OCI-M2 (cell line): ENCODE results near the gene MRGPRD.

Experiments
- DNase-seq: peaks from one replicate; lab custom pipeline; 2025; ENCODE audit not compliant: unreplicated experiment; lab: John Stamatoyannopoulos, UW

MRGPRD gene

DNA sequence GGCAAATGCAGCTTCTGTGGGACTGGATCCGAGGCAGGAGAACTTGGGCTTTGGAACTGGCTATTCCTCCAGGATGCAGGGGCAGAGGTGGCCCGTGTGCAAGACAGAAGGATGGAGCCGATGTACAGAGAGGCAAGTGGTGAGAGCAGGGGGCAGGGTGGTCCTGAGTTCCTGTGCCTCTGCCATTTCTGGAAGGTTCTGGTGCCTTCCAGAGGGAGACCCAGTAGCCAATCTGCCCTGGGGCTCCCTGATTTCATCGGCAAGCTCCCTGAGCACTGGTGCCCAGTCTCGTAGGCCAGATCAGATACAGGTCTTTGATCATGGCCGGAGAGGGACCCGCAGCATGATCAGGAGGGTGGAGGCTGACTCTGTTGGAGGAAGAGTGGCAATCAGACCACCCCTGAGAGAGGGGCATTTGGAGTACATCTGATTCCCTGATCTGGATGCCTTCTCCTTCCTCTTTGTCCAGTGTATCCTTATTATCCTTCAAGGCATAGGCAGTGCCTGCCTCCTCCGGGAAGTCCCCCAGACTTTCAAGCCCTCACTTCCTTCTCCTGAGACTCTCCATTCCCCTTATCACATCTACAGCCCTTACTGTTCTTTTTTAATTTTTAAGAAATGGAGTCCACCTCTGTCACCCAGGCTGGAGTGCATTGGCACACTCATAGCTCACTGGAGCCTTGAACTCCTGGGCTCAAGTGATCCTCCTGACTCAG is 9.7 kb downstream of the MRGPRD start:
- no peak for DNase-seq

DNA sequence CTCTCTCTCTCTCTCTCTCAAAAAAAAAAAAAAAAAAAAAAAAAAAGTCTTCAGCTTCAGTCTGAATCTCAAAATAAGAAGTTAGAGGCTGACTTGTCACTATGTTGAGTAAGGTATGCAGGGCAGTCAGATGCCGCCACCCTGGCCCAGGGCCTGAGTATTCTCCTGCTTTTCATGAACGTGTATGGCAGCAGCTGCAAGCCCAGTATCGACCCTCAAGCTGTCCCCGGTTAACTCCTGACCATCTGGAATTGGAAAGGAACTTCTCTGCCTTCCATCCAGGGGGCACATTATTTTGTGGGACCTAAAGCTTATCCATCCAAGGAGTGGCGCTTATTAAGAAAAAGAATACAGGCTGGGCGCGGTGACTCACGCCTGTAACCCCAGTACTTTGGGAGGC is 11.4 kb downstream of the MRGPRD start:
- DNase-seq = no peak

DNA sequence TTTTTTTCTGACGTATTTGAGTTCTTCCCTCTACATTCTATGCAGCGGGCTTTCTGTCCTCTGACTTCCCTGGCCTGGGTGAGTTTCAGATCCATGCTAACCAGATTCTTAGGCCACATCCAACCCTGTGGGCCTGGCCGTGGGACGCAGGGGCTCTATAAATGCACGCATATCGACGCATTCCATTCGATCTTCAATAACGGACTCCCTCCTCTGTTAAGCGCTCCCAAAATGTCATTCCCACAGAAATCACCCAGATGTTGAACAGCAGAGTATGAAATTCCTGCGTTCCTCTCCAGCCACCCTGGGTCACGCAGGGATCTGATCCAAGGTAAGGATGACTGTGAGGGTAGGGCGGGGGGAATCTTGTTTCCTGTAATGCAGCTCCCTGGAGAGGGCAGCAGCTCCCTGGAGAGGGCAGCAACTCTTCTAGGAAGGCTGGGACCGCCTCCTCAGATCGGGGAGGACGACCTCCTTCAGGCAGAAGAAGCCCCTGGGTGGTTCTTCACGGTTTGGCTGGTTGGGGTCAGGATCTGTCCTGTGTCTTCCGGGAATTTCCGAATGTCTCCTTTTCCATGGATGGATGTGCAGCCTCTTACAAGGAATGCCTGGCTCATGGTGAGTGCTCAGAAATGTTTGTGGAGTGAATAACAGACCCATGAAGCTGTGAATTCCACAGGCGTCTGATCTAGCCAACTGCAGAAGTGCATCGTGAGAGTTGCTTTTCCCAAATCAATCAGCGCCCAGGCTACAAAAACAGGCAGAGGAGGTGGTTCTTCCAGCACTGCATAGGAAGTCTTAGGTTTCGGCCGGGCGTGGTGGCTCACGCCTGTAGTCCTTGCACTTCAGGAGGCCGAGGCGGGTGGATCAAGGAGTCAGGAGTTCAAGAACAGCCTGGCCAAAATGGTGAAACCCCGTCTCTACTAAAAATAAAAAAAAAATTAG is 12.2 kb downstream of the MRGPRD start:
- DNase-seq = no peak

DNA sequence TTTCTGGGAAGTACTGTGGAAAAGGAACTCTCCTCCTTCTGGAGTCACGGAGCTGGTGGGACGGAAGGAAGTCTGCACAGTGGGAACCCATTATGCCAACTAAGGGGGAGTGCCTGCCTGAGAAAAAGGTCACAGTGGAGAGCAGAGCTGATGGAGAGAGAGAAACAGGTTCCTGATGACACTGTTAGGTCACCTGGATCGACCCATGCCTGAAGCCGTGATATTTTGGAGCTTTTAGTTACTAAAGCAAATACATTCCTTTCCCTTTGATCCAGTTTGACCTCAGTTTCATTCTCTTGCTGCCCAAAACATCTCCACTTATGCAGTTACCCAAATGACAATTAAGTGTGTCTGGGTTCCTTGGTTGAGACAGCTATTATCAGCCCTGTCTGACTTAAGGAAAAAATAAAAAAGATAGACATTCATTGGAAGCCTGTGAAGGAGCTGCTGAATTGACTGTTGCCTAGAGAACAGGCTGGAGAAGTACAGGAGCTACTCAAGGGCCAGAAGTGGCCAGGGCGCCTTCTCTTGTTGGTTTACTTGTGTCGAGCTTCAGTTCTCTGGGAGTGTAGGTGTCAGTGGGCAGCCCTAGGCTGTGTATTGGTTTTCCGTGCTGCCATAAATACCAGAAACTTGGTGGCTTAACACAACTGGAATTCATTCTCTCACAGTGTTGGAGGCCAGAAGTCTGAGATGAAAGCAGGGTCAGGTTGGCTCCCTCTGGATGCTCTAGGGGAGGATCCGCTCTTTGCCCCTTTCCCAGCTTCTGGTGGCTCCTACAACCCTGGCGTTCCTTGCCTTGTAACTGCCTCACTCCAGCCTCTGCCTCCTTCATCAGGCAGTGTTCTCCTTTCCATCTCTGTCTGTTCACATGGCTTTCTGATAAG is 13.6 kb downstream of the MRGPRD start:
- no peak for DNase-seq

DNA sequence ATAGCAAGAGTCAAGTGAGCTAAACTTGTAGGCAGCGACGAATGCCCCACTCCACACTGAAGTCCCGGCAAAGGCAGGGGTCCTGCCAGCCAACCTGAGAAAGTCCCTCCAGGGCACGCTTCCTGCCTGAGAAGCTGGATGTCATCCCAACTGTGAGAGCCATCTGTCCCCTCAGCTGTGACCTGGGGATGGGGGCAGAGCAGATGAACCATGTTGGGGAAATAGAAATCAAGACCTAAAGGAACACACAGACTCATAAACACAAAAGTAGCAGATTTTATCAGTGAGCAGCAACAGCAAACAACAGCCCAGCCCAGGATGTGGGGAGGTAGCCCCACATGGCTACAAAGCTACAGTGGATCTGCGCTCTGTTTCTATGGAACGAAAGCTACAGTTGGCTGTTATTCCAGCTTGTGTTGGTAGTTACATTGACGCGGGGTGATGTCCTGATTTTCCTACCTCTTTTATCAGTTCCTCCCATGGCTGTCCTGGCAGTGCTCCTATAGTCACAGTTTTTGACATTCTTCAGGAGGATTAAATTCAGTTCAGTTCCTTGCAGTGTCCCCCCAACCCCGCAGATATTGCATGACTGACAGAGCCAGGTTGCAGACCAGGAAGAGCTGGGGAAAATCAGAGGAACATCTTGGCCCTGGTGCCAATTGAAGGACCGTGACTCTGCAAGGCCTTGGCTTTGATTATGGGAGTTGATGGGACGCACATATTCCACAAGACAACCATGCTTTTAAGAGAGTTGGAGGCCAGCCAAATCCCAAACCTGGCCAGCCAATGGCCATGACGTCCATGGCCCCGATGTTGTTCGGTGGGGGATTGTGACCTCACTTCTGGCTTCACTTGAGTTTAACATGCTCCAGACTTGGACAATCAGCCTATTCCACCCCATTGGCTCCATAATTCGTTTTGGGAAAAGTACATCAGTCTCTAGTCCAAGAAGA is 14.6 kb downstream of the MRGPRD start:
- DNase-seq = no peak

DNA sequence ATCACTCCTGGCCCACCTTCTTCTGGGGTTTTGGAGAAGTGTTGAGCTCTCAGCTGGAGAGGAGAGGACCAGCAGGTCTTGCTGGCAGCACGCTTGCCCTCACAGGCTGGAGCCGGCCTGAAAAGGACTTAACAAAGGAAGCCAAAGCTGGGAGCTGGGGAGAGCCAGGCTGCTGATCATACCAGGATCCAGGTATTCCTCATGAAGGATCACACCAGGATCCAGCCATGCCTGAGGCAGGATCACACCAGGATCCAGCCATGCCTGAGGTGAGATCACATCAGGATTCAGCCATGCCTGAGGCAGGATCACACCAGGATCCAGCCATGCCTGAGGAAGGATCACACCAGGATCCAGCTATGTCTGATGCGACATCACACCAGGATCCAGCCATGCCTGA is 17.0 kb downstream of the MRGPRD start:
- DNase-seq = no peak

DNA sequence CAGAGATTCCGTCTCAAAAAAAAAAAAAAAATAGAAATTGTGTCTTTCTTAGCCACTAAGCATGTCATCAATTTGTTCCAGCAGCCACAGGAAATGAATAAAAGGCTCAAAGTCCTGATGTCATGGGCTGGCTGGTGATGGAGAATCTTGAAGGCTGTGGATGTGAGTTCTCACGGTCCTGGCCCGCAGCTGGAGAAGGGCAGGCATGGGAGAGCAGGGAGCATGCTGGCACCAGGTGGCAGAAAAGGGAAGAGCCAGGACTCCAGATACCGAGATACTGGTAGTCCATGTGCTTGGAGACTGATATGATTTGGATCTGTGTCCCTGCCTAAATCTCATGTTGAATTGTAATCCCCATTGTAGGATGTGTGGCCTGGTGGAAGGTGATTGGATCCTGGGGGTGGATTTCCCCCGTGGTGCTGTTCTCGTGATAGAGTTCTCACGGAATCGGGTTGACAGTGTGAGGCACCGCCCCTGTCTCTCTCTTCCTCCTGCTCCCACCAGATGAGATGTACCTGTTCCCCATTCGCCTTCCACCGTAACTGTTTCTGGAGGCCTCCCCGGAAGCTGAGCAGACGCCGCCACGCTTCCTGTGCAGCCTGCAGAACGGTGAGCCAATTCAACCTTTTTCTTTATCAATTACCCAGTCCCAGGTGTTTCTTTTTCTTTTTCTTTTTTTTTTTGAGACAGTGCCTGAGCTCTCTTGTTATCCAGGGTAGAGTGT is 18.1 kb downstream of the MRGPRD start:
- no peak for DNase-seq

DNA sequence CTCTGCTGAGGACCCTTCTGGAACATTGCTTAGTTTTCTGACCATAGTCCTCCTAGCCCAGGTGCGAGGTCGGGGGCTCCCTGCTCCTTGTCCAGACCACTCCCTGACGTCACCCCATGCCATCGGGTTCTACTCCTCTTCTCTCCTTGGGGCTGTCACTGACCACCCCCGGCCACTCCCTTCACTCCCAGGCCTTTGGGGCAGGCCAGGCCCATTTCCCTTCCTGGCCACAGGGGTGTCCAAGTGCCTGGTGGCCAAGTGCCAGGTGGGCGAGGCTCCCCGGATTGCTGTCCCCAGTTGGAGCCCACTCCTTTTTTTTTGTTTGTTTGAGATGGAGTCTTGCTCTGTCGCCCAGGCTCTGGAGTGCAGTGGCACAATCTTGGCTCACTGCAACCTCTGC is 19.5 kb downstream of the MRGPRD start:
- no peak for DNase-seq

DNA sequence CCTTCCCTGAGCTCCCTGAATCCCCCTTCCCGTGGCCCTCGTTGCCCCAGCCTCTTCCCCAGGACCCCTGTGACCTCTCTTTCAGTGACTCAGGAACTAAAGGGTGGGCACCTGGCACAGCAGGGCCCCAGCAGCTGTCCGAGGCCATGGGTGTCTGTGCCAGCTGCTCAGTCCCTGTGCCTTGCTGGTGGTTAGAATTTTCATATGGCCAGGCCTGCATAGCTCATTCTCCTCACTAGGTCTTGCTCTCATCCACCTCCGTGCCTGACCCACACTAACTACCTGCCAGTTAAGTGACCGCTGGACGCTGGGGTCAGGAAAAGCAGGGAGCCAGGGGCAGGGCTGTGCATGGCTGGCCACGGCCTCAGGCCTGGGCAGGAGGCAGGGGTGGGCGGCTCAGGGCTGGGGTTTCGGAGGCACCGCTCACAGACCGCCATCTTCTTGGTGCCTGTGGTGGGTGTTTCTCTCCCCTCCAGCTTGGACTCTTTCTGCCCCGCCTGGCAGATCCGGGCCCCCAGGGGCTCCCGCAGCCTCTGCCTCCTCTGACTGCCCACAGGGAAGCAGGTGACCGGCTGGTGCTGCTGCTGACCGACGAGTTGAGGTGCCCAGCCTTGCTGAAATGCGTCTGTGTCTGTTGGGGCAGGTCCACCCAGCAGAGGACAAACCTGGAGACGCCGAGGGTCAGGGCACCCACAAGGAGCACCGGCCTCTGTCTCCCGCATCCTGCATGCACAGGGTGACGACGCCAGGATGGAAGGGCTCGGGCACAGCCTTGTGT is 20.3 kb downstream of the MRGPRD start:
- DNase-seq = no peak

DNA sequence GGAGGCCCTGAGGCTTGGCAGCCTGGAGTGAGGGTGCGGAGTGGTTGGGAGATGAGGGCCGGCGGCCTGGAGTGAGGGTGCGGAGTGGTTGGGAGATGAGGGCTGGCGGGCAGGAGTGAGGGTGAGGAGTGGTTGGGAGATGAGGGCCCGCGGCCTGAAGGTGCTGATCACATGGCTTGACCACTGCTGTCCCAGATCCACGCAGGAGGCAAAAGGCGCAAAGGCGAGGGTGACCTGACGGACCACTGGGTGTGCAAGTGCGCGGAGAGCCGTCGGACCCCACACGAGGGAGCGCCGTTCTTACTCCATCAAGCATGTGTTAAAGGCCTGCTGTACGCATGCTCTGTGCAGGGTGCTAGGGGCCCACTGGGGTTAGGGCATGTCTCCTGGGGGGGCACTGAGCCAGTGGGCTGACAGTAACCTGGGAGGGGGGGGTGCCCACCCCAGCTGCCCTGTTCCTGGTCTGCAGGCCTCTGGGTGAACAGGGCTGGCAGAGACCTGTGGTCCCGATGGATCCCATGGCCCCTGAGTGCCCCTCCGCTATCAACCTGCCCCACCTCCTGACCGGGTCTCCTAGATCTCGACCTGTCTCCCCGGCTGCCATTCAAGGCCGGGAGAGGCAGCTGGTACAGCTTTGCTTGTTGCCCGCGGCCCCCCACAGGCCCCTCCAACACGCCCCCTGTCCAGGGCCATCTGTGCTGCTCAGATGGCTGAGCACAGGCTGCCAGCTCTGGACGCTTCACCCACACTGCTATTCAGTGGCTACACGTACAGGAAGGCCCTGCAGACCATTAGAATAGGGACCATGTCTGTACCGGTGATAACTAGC is 21.1 kb downstream of the MRGPRD start:
- no peak for DNase-seq

DNA sequence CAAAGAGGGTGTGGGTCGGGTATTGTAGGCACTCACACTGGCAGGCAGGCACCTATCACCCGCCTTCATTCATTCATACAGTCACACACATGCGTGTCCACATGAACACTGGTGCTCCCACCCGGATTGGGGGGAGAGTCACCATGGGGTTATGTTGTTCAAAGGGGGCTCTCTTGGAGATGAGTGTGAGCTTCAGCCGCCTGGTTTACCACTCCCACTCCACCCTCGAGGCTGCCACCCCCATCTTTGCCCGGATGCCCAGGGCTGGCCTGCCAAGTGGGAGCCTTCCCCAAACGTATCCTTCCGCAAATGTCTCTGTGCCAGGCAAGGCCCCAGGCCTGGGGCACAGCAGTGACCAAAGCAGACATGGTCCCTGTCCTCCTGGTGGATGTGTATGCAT is 22.6 kb downstream of the MRGPRD start:
- no peak for DNase-seq

DNA sequence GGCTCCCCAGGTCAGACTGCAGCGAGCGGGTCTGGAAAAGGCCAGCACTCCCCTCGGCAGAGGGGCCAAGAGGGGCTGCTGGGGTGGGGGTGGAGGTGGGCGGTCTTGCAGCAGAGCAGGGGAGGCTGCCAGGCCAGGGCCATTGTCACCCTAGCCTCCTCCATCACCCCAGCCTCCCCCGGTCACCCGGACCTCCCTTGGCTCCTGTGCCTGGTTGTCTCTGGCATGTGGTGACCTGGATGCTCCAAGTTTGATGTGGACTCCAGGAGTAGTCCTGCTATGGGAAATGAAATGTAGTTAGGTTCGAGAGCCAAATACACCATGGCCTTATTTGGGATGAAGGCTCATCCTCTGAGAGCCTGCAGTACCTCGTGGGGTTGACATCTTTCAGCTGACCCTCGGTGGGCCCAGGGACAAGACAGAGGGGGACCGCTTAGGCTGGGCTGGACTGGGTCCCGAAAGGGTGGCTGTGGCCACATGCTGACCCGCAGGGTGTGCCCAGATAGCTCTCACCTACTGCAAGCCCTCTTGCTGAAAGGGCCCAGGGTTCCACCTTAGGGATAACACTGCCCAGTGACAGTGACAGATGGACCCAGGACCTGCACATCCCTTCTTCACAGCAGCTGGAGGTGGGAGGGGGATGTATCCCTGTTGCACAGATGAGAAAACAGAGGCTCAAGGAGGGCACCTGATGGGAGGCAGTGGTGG is 24.1 kb downstream of the MRGPRD start:
- DNase-seq = no peak

DNA sequence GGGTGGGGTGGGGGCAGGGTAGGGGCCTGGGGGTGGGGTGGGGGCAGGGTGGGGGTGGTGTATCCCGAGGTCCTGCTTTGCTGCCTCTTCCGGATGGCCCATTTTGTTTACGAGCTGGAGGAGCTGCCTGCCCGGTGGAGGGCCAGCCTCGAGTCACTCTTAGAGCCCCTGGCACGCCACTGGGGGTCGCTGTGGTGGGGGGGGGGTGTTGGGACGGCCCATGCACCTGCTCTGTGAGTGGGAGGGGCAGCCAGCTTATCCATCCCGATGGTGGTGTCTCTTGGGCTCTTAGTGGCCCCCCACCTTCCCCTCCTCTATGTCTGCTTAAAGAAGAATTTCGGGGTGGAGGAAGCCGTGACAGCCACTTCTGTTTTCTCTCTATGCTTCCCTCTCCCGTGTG is 24.6 kb downstream of the MRGPRD start:
- no peak for DNase-seq

DNA sequence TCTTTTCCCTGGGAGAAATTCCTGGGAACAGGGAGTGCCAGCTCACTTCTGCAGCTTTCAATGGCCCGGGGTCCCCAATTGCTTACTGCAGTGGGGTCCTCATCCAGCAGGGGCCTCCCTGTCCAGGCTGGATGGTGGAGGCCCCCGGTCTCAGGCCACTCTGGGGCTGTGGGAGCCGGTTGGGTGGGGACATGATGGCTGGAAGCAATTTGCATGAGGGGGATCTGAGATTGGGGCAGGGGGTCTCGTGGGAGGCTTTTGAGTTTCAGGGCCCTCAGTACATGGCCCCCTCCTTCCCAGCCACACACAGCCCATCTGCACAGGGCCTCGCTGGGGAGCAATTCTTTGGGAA is 25.2 kb downstream of the MRGPRD start:
- no peak for DNase-seq

DNA sequence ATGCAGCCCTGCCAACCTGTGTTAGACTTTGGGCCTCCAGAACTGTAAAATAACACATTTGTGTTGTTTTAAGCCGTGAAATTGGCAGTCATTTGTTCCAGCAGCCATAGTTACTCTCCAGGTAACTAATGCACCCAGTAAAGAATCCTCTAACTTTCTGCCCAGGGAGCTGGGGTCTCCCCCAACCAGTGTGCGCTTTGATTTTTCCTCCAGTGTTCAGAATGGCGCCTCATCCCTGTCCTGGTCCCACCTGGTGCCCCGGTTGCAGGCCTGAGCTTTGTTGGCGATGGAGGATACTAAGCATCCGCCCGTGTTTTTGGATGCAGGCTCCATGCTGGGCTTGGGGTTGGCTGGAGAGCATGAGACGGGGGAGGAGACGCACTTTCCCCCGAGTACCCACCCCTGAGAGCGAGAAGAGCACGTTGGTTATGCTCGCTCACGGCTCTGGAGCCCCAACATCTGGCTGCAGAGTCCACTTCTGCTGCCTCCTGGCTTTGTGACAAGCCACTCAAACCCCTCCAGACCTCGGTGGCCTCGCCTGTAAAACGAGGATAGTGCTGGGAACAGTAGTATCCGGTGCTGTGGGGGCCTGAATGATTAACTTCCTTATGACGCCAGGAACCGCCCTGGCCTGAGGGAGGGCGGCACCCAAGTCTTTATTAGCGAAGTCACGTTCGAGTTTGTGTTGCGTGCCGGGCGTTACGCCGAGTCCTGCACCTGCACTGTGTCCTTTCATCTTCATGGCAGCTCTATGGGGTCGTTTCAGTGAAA is 25.8 kb downstream of the MRGPRD start:
- no peak for DNase-seq

DNA sequence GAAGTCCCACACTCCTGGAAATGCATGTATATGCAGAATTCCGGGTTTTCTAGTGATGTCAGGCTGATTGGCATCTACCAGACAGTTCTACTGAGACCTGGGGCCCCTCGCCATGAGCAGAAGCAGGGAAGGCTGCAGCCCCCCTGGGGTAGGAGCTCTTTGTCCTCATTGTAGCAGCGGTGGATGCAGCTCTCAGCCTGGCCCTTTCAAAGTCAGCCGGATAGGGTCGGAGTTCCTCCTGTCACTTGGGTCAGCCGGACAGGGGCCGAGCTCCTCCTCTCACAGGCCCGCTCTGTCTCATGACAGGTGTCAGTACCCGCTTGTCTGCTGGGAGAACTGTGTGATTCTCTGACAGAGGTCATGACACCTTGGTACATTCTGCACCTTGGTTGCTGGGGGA is 30.0 kb downstream of the MRGPRD start:
- DNase-seq = no peak

DNA sequence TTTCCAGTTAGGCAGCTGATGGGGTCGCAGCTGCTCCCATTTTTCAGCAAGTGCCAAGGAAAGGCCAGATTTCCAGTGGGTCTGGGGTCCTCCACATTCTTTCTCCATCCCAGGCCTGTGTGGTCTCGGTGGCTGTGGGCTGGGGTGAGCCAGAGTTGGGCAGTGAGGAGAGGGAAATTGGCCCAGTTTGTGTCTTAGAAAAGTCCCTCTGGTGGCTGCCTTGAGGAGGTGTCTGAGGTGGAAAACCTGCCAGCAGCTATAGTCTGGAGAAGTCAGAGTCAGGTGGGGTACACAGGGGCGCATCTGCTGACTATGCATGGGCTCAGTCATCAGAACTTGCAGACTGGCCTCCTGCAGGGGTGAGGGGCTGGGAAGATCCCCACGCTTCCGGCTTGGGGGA is 30.5 kb downstream of the MRGPRD start:
- no peak for DNase-seq
